ENCODE measurements around the gene FOLR1. TPM values are rescaled to one million over a fixed set of nuclear protein-coding genes. Genes with fewer than 3 reads are reported as not detected.

FOLR1 gene
- total RNA-seq, 2 experiments from 2014 or later: not detected

- POLR2A ChIA-PET: no interaction called here
- CTCF ChIA-PET: no interaction called here
Measured at GRCh38 chr11:72232260-72233055, 40.5 kb downstream of the FOLR1 start.

GRCh38 chr11:72233056-72233772 lies 41.3 kb downstream of the FOLR1 start:
- ChIA-PET POLR2A (no interaction called here), CTCF (no interaction called here)

- CTCF ChIA-PET: no interaction called here
Measured at GRCh38 chr11:72233773-72234513, 42.0 kb downstream of the FOLR1 start.

GRCh38 chr11:72234514-72234830 lies 42.5 kb downstream of the FOLR1 start:
- POLR2A ChIA-PET: interaction anchor here (0.7 to 1.4 kb wide), 2 partner anchors 11 to 189 kb away, joined by 3 to 5 read pairs; no protein-coding TSS in a partner anchor
- CTCF ChIA-PET: no interaction called here

More at GRCh38 chr11:72233773-72234513, 42.0 kb downstream of the FOLR1 start:
- POLR2A ChIA-PET: interaction anchor here (0.7 to 1.4 kb wide), 2 partner anchors 11 to 188 kb away, joined by 3 to 5 read pairs; no protein-coding TSS in a partner anchor

GRCh38 chr11:72234920-72235319 lies 43.0 kb downstream of the FOLR1 start:
- CTCF ChIA-PET: no interaction called here
- POLR2A ChIA-PET: interaction anchor here (1.4 kb wide), 1 partner anchor 12 kb away, joined by 3 read pairs; no protein-coding TSS in a partner anchor

GRCh38 chr11:72235351-72236057 lies 43.6 kb downstream of the FOLR1 start:
- ChIA-PET POLR2A (interaction anchor here (1.4 kb wide), 1 partner anchor 12 kb away, joined by 3 read pairs; no protein-coding TSS in a partner anchor), CTCF (no interaction called here)

- CTCF ChIA-PET: no interaction called here
- POLR2A ChIA-PET: no interaction called here
Measured at GRCh38 chr11:72236083-72236697, 44.2 kb downstream of the FOLR1 start.

GRCh38 chr11:72236774-72237111 lies 44.8 kb downstream of the FOLR1 start:
- CTCF ChIA-PET: interaction anchor here (0.7 to 0.9 kb wide), 2 partner anchors 153 to 235 kb away, joined by 3 read pairs; no protein-coding TSS in a partner anchor
- POLR2A ChIA-PET: no interaction called here

- POLR2A ChIA-PET: interaction anchor here (1.1 kb wide), 1 partner anchor 12 kb away, joined by 3 read pairs; no protein-coding TSS in a partner anchor
- CTCF ChIA-PET: interaction anchor here (0.7 to 1.6 kb wide), 9 partner anchors 8 to 234 kb away, joined by 3 to 10 read pairs (median 4); partner anchors contain the start of gene INPPL1
Measured at GRCh38 chr11:72237112-72237931, 45.4 kb downstream of the FOLR1 start.

- POLR2A ChIA-PET: interaction anchor here (1.1 kb wide), 1 partner anchor 13 kb away, joined by 3 read pairs; no protein-coding TSS in a partner anchor
- CTCF ChIA-PET: interaction anchor here (0.7 to 1.6 kb wide), 10 partner anchors 9 to 176 kb away, joined by 3 to 10 read pairs (median 4); partner anchors contain the start of gene INPPL1
Measured at GRCh38 chr11:72238040-72238450, 46.1 kb downstream of the FOLR1 start.

GRCh38 chr11:72238492-72239312 lies 46.8 kb downstream of the FOLR1 start:
- ChIA-PET CTCF (interaction anchor here (0.7 to 1.6 kb wide), 10 partner anchors 10 to 176 kb away, joined by 3 to 10 read pairs (median 4); partner anchors contain the start of gene INPPL1), POLR2A (no interaction called here)

- ChIA-PET CTCF (interaction anchor here (0.6 kb wide), 1 partner anchor 1498 kb away, joined by 3 read pairs; no protein-coding TSS in a partner anchor), POLR2A (no interaction called here)
Measured at GRCh38 chr11:72239313-72239848, 47.4 kb downstream of the FOLR1 start.

GRCh38 chr11:72239849-72240460 lies 48.0 kb downstream of the FOLR1 start:
- POLR2A ChIA-PET: no interaction called here
- CTCF ChIA-PET: interaction anchor here (0.6 kb wide), 1 partner anchor 1498 kb away, joined by 3 read pairs; no protein-coding TSS in a partner anchor

- ChIA-PET CTCF (interaction anchor here (0.7 kb wide), 2 partner anchors 26 to 33 kb away, joined by 3 to 4 read pairs; no protein-coding TSS in a partner anchor), POLR2A (no interaction called here)
Measured at GRCh38 chr11:72240461-72241290, 48.7 kb downstream of the FOLR1 start.

GRCh38 chr11:72241291-72241781 lies 49.4 kb downstream of the FOLR1 start:
- CTCF ChIA-PET: interaction anchor here (0.7 kb wide), 1 partner anchor 27 kb away, joined by 3 read pairs; no protein-coding TSS in a partner anchor
- POLR2A ChIA-PET: no interaction called here

Data from activated CD8-positive, alpha-beta memory T cell treated with anti-CD3 and anti-CD28 coated beads for 36 hours (primary cell).